ENCODE data around the gene LONP2. TPM values are rescaled to one million over a fixed set of nuclear protein-coding genes. Genes with fewer than 3 reads are reported as not detected.

Gene LONP2
- total and polyA plus RNA-seq, 9 of the 15 experiments (the other 6 are each of a cell fraction or from before 2014, with no cell fraction given): 8.1 to 41.2 (median 25.6) TPM

- no peak for TF ChIP-seq HES1 (IDR thresholded peaks at IDR 0.05; ENCODE audit: low read depth)
- TF ChIP-seq HDAC1 (IDR thresholded peaks at IDR 0.05): no peak
- TF ChIP-seq SPI1 (IDR thresholded peaks at IDR 0.05; ENCODE audit: borderline replicate concordance, low read depth, low read length): no peak
- TF ChIP-seq OTX1 (CRISPR knock-in tag; IDR thresholded peaks at IDR 0.05): no peak
- TF ChIP-seq HMG20B (CRISPR knock-in tag; IDR thresholded peaks at IDR 0.05): no peak
- TF ChIP-seq PTTG1 (tag; IDR thresholded peaks at IDR 0.05; ENCODE audit: low read depth): no peak
- TF ChIP-seq HMG20A (CRISPR knock-in tag; conservative IDR thresholded peaks at IDR 0.05): no peak
- no peak for TF ChIP-seq ZBTB26 (CRISPR knock-in tag; IDR thresholded peaks at IDR 0.05)
- TF ChIP-seq CREB3L1 (IDR thresholded peaks at IDR 0.05; ENCODE audit: borderline replicate concordance, low read depth): 0 out of 2 replicates have a peak, but pooled peaks have one; percentile 34
- no peak for TF ChIP-seq ESRRB (CRISPR knock-in tag; IDR thresholded peaks at IDR 0.05; ENCODE audit: borderline replicate concordance)
- peak; percentile 45 for TF ChIP-seq PCBP1 (IDR thresholded peaks at IDR 0.05; ENCODE audit: low read depth, low read length, poor library complexity, severe bottlenecking)
- no peak for TF ChIP-seq KLF10 (CRISPR knock-in tag; IDR thresholded peaks at IDR 0.05)
- no peak for TF ChIP-seq RAD21 (CRISPR knock-in tag; conservative IDR thresholded peaks at IDR 0.05 in 1 of 2, IDR thresholded peaks at IDR 0.05 in 1 of 2)
- no peak for TF ChIP-seq CBX8 (IDR thresholded peaks at IDR 0.05; ENCODE audit: borderline replicate concordance, extremely low read depth, low read depth, low read length, poor library complexity, severe bottlenecking)
- TF ChIP-seq ZNF57 (CRISPR knock-in tag; IDR thresholded peaks at IDR 0.05): no peak
- no peak for TF ChIP-seq CUX1 (CRISPR knock-in tag; IDR thresholded peaks at IDR 0.05)
- peak; percentile 80 for TF ChIP-seq ZFX (CRISPR knock-in tag; IDR thresholded peaks at IDR 0.05)
These were observed 141.4 kb downstream of the LONP2 start, which contains the start of gene SIAH1 (continued) for GRCh38 chr16:48385253-48386150.
